ENCODE measurements around the gene MERTK.
"Not testable (repeated sequence)": the region's sequence is repeated elsewhere in the genome, so short reads cannot be mapped to it uniquely, and the experiment has no call there.

MERTK gene

DNA sequence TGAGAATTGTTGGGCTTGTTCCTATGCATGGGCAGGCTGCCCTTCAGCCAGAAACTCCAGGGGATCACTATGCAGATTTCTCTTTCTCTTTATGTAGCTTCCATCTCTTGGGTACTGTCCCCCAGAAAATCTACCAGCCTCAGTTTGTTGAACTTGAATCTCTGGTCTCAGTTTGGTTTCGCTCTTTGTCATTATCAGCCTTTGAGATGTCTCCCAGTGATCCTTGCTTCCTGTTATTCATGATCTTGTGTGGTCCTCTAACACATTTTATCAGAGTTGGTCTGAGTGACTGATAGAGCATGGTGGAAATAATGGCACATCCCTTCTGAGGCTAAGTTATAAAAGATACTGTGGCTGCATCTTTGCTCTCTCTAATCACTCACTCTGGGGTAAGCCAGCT is 164.5 kb downstream of the MERTK start:
- no peaks in the 10 kb centered on the region for H3K27me3 ChIP-seq (ENCODE audit: insufficient read depth, low read depth, severe bottlenecking)
- TF ChIP-seq, protein P1, sequence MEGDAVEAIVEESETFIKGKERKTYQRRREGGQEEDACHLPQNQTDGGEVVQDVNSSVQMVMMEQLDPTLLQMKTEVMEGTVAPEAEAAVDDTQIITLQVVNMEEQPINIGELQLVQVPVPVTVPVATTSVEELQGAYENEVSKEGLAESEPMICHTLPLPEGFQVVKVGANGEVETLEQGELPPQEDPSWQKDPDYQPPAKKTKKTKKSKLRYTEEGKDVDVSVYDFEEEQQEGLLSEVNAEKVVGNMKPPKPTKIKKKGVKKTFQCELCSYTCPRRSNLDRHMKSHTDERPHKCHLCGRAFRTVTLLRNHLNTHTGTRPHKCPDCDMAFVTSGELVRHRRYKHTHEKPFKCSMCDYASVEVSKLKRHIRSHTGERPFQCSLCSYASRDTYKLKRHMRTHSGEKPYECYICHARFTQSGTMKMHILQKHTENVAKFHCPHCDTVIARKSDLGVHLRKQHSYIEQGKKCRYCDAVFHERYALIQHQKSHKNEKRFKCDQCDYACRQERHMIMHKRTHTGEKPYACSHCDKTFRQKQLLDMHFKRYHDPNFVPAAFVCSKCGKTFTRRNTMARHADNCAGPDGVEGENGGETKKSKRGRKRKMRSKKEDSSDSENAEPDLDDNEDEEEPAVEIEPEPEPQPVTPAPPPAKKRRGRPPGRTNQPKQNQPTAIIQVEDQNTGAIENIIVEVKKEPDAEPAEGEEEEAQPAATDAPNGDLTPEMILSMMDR (IDR thresholded peaks at IDR 0.05; ENCODE audit: low read depth, low read length), result no peak
- no peaks in the 10 kb centered on the region for H3K9me3 ChIP-seq (ENCODE audit: severe bottlenecking)
- H3K4me3 ChIP-seq (ENCODE audit: low read depth, low read length), result no peak overlapping the region
- H3K36me3 ChIP-seq, result peaks cover 4% of the 10 kb centered on the region; the same call in 1 of the 2 replicates
- no peak for DNase-seq
- no peak overlapping the region for H3K27ac ChIP-seq

DNA sequence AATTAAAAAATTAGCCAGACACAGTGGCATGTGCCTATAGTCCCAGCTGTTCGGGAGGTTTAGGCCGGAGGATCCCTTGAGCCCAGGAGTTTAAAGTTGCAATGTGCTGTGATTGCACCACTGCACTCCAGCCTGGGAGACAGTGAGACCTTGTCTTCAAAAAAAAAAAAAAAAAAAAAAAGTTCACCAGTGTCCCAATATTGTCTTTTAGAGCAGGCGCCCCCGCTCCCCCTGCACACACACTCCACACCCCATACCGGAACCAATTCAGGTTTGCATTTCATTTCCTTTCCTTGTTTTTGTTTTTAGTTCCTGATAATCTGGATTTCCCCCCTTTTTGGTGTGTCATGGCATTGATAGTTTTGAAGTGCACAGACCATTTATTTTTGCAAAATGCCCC is 167.1 kb downstream of the MERTK start:
- no peak for DNase-seq
- TF ChIP-seq, protein P1 (IDR thresholded peaks at IDR 0.05; ENCODE audit: low read depth, low read length), result no peak
- no peak overlapping the region for H3K27ac ChIP-seq

DNA sequence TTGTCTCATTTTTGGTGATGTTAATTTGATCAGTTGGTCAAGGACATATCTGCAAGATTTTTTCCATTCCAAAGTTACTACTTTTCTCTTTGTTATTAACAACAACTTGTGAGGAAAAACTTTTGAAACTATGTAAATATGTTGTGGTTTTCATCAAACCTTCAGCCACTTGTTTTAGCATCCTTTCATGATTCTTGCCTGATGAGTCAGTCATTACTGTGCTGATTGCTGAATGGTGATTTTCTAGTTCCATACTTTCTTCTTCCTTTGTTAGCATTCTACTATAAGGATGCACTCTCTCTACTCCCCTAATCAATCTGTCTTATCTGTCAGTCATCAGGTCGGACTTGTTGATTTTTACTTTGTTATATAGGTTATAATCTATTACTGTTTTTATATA is 167.6 kb downstream of the MERTK start:
- Histone ChIP-seq H3K27ac (no peak overlapping the region), H3K36me3 (peaks cover 4% of the 10 kb centered on the region; the same call in 1 of the 2 replicates), H3K4me3 (ENCODE audit: low read depth, low read length) (no peak overlapping the region), H3K27me3 (ENCODE audit: insufficient read depth, low read depth, severe bottlenecking) (no peaks in the 10 kb centered on the region), H3K9me3 (ENCODE audit: severe bottlenecking) (no peaks in the 10 kb centered on the region)
- DNase-seq, result no peak
- TF ChIP-seq, protein P1 (IDR thresholded peaks at IDR 0.05; ENCODE audit: low read depth, low read length), result no peak

More for the DNA sequence above, 167.1 kb downstream of the MERTK start:
- H3K27me3 ChIP-seq (ENCODE audit: insufficient read depth, low read depth, severe bottlenecking), result no peaks in the 10 kb centered on the region
- peaks cover 4% of the 10 kb centered on the region; the same call in 1 of the 2 replicates for H3K36me3 ChIP-seq
- H3K4me3 ChIP-seq (ENCODE audit: low read depth, low read length), result no peak overlapping the region
- no peaks in the 10 kb centered on the region for H3K9me3 ChIP-seq (ENCODE audit: severe bottlenecking)

GRCh38 chr2:112069794-112070193 is 171.4 kb downstream of the MERTK start:
- DNase-seq; H3K9me3 ChIP-seq (ENCODE audit: severe bottlenecking); H3K27me3 ChIP-seq (ENCODE audit: insufficient read depth, low read depth, severe bottlenecking); H3K36me3 ChIP-seq; H3K4me3 ChIP-seq (ENCODE audit: low read depth, low read length); H3K27ac ChIP-seq: not testable (repeated sequence)

DNA sequence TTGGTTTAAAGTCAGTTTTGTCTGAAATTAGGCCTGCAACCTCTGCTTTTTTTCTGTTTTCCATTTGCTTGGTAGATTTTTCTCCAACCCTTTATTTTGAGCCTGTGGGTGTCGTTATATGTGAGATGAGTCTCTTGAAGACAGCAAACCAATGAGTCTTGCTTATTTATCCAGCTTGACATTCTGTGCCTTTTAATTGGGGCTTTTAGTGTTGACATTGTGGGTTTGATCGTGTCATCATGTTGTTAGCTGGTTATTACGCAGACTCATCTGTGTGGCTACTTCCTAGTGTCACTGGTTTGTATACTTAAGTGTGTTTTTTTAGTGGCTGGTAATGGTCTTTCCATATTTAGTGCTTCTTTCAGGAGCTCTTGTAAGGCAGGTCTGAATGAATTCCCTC is 175.5 kb downstream of the MERTK start:
- no peak for DNase-seq
- Histone ChIP-seq H3K4me3 (ENCODE audit: low read depth, low read length) (no peak overlapping the region), H3K27ac (no peak overlapping the region), H3K9me3 (ENCODE audit: severe bottlenecking) (peaks cover 4% of the 10 kb centered on the region), H3K36me3 (no peaks in the 10 kb centered on the region; the same call in 1 of the 2 replicates), H3K27me3 (ENCODE audit: insufficient read depth, low read depth, severe bottlenecking) (no peaks in the 10 kb centered on the region)
- TF ChIP-seq, protein P1 (IDR thresholded peaks at IDR 0.05; ENCODE audit: low read depth, low read length), result no peak

DNA sequence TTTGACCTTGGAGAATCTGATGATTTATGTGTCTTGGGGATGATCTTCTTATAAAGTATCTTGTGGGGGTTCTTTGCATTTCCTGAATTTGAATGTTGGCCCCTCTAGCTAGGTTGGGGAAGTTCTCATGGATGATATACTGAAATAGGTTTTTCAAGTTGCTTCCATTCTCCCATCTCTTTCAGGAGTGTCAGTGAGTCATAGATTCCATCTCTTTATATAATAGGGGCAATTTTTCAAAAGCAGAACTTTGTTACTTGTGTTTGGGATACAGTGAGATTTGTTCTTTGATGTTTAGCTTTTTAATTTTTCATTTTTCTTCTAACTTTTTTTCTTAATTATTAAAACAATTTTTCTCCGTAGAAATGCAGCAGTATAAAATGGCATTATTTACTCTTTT is 176.1 kb downstream of the MERTK start:
- Histone ChIP-seq H3K36me3 (no peaks in the 10 kb centered on the region; the same call in 1 of the 2 replicates), H3K9me3 (ENCODE audit: severe bottlenecking) (peaks cover 4% of the 10 kb centered on the region), H3K4me3 (ENCODE audit: low read depth, low read length) (no peak overlapping the region), H3K27me3 (ENCODE audit: insufficient read depth, low read depth, severe bottlenecking) (no peaks in the 10 kb centered on the region), H3K27ac (no peak overlapping the region)
- DNase-seq, result no peak
- TF ChIP-seq, protein P1 (IDR thresholded peaks at IDR 0.05; ENCODE audit: low read depth, low read length), result no peak
